Measurements from ENCODE around the gene STX19.

Gene STX19

GRCh38 chr3:94026623-94027022 lies 1.8 kb downstream of the STX19 start:
- DNase-seq: no peak

- no peak for DNase-seq
Observed at GRCh38 chr3:94024385-94024784, 4.0 kb downstream of the STX19 start.

GRCh38 chr3:94020293-94020692 lies 8.1 kb downstream of the STX19 start:
- DNase-seq: no peak

- no peak for DNase-seq
Observed at GRCh38 chr3:94019659-94020058, 8.7 kb downstream of the STX19 start.

- no peak for DNase-seq
Observed at GRCh38 chr3:94015025-94015424, 13.4 kb downstream of the STX19 start.

- no peak for DNase-seq
Observed at GRCh38 chr3:94012185-94012584, 16.2 kb downstream of the STX19 start.

GRCh38 chr3:94011233-94011711 lies 17.1 kb downstream of the STX19 start:
- no peak for DNase-seq

GRCh38 chr3:94009608-94010007 lies 18.8 kb downstream of the STX19 start:
- no peak for DNase-seq

- no peak for DNase-seq
Observed at GRCh38 chr3:94008253-94008652, 20.1 kb downstream of the STX19 start.

GRCh38 chr3:94004301-94004910 lies 24.0 kb downstream of the STX19 start:
- peak; percentile 70 for DNase-seq

- DNase-seq: no peak
Observed at GRCh38 chr3:94001827-94002495, 26.4 kb downstream of the STX19 start.

- no peak for DNase-seq
Observed at GRCh38 chr3:94001191-94001590, 27.2 kb downstream of the STX19 start.

- DNase-seq: no peak
Observed at GRCh38 chr3:93994056-93994455, 34.3 kb downstream of the STX19 start.

- no peak for DNase-seq
Observed at GRCh38 chr3:93992207-93992606, 36.2 kb downstream of the STX19 start.

- DNase-seq: no peak
Observed at GRCh38 chr3:93991631-93992030, 36.8 kb downstream of the STX19 start.

- no peak for DNase-seq
Observed at GRCh38 chr3:93989241-93989640, 39.2 kb downstream of the STX19 start.

GRCh38 chr3:93988764-93989163 lies 39.6 kb downstream of the STX19 start:
- DNase-seq: no peak

- DNase-seq: no peak
Observed at GRCh38 chr3:93988283-93988682, 40.1 kb downstream of the STX19 start.

GRCh38 chr3:93984618-93985017 lies 43.8 kb downstream of the STX19 start:
- DNase-seq: no peak

- no peak for DNase-seq
Observed at GRCh38 chr3:93983408-93983807, 45.0 kb downstream of the STX19 start.

- no peak for DNase-seq
Observed at GRCh38 chr3:93981649-93982048, 46.7 kb downstream of the STX19 start.

- DNase-seq: peak; percentile 99
Observed at GRCh38 chr3:93979850-93980676, 48.3 kb downstream of the STX19 start, which contains the start of gene ARL13B. Gene ARL13B (plus strand): TSS chr3:93980155. CDS start chr3:93980424, 269 bp downstream.
